ENCODE data around the gene EI24. TPM values are rescaled to one million over a fixed set of nuclear protein-coding genes. Genes with fewer than 3 reads are reported as not detected.

EI24 gene
- total and polyA plus RNA-seq, 2 experiments from 2014 or later: 132 to 174 TPM

DNA sequence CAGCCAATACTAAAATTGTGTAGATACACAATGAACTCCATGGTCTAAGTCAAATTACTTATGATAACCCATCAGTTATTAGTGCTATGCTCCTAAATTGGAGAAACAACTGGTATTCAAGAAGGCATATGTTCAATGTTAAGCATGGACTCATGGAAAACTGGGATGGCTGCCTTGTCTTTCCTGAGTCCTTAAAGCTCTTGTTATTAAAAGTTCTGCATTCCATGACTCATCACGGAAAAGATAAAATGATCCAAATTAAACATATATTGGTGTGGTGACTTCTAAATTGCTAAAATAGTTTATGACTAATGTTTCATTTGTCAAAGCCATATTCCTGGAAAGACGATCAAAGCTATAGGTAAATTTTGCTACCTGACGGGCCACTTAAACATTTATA, 9.4 kb upstream of the EI24 start:
- H3K27me3 Mint-ChIP-seq (ENCODE audit: insufficient read depth, low read depth, poor library complexity): peaks cover 2% of the 10 kb centered on the region
- Histone ChIP-seq H4K20me1 (replicated peaks; ENCODE audit: insufficient read depth) (no peaks in the 10 kb centered on the region), H3K36me3 (ENCODE audit: insufficient read depth) (no peaks in the 10 kb centered on the region), H3K27ac (ENCODE audit: low read depth) (no peak overlapping the region), H2AFZ (no peak overlapping the region), H3K27me3 (ENCODE audit: insufficient read depth) (no peaks in the 10 kb centered on the region), H3K4me1 (ENCODE audit: insufficient read depth) (no peaks in the 10 kb centered on the region), H3K4me3 (no peak overlapping the region), H3F3A (replicated peaks; ENCODE audit: low read depth) (no peaks in the 10 kb centered on the region), H3K9me2 (ENCODE audit: insufficient read depth) (peaks cover 11% of the 10 kb centered on the region), H3K4me2 (no peak overlapping the region), H3K79me2 (replicated peaks; ENCODE audit: insufficient read depth) (no peaks in the 10 kb centered on the region)
- TF ChIP-seq ZNF331 (CRISPR knock-in tag; IDR thresholded peaks at IDR 0.05; ENCODE audit: low read depth) (no peak), ZNF114 (CRISPR knock-in tag; IDR thresholded peaks at IDR 0.05) (no peak), STAT1 (IDR thresholded peaks at IDR 0.05; ENCODE audit: unreplicated experiment) (no peak), EZH2phosphoT487 (IDR thresholded peaks at IDR 0.05; ENCODE audit: unreplicated experiment) (no peak), CREB1 (CRISPR knock-in tag; IDR thresholded peaks at IDR 0.05; ENCODE audit: low read depth) (no peak), EZH2 (IDR thresholded peaks at IDR 0.05; ENCODE audit: low read depth, unreplicated experiment) (no peak), NANOG (IDR thresholded peaks at IDR 0.05; ENCODE audit: borderline replicate concordance) (no peak), POLR2AphosphoS5 (IDR thresholded peaks at IDR 0.05; ENCODE audit: low read depth) (no peak), JUNB (IDR thresholded peaks at IDR 0.05; ENCODE audit: unreplicated experiment) (no peak)
- TF ChIP-seq, protein P1, sequence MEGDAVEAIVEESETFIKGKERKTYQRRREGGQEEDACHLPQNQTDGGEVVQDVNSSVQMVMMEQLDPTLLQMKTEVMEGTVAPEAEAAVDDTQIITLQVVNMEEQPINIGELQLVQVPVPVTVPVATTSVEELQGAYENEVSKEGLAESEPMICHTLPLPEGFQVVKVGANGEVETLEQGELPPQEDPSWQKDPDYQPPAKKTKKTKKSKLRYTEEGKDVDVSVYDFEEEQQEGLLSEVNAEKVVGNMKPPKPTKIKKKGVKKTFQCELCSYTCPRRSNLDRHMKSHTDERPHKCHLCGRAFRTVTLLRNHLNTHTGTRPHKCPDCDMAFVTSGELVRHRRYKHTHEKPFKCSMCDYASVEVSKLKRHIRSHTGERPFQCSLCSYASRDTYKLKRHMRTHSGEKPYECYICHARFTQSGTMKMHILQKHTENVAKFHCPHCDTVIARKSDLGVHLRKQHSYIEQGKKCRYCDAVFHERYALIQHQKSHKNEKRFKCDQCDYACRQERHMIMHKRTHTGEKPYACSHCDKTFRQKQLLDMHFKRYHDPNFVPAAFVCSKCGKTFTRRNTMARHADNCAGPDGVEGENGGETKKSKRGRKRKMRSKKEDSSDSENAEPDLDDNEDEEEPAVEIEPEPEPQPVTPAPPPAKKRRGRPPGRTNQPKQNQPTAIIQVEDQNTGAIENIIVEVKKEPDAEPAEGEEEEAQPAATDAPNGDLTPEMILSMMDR (conservative IDR thresholded peaks at IDR 0.05; ENCODE audit: low read depth in 2 of 2): no peak
- TF ChIP-seq, protein P2, sequence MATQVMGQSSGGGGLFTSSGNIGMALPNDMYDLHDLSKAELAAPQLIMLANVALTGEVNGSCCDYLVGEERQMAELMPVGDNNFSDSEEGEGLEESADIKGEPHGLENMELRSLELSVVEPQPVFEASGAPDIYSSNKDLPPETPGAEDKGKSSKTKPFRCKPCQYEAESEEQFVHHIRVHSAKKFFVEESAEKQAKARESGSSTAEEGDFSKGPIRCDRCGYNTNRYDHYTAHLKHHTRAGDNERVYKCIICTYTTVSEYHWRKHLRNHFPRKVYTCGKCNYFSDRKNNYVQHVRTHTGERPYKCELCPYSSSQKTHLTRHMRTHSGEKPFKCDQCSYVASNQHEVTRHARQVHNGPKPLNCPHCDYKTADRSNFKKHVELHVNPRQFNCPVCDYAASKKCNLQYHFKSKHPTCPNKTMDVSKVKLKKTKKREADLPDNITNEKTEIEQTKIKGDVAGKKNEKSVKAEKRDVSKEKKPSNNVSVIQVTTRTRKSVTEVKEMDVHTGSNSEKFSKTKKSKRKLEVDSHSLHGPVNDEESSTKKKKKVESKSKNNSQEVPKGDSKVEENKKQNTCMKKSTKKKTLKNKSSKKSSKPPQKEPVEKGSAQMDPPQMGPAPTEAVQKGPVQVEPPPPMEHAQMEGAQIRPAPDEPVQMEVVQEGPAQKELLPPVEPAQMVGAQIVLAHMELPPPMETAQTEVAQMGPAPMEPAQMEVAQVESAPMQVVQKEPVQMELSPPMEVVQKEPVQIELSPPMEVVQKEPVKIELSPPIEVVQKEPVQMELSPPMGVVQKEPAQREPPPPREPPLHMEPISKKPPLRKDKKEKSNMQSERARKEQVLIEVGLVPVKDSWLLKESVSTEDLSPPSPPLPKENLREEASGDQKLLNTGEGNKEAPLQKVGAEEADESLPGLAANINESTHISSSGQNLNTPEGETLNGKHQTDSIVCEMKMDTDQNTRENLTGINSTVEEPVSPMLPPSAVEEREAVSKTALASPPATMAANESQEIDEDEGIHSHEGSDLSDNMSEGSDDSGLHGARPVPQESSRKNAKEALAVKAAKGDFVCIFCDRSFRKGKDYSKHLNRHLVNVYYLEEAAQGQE (IDR thresholded peaks at IDR 0.05; ENCODE audit: unreplicated experiment): no peak
- TF ChIP-seq, protein P3, sequence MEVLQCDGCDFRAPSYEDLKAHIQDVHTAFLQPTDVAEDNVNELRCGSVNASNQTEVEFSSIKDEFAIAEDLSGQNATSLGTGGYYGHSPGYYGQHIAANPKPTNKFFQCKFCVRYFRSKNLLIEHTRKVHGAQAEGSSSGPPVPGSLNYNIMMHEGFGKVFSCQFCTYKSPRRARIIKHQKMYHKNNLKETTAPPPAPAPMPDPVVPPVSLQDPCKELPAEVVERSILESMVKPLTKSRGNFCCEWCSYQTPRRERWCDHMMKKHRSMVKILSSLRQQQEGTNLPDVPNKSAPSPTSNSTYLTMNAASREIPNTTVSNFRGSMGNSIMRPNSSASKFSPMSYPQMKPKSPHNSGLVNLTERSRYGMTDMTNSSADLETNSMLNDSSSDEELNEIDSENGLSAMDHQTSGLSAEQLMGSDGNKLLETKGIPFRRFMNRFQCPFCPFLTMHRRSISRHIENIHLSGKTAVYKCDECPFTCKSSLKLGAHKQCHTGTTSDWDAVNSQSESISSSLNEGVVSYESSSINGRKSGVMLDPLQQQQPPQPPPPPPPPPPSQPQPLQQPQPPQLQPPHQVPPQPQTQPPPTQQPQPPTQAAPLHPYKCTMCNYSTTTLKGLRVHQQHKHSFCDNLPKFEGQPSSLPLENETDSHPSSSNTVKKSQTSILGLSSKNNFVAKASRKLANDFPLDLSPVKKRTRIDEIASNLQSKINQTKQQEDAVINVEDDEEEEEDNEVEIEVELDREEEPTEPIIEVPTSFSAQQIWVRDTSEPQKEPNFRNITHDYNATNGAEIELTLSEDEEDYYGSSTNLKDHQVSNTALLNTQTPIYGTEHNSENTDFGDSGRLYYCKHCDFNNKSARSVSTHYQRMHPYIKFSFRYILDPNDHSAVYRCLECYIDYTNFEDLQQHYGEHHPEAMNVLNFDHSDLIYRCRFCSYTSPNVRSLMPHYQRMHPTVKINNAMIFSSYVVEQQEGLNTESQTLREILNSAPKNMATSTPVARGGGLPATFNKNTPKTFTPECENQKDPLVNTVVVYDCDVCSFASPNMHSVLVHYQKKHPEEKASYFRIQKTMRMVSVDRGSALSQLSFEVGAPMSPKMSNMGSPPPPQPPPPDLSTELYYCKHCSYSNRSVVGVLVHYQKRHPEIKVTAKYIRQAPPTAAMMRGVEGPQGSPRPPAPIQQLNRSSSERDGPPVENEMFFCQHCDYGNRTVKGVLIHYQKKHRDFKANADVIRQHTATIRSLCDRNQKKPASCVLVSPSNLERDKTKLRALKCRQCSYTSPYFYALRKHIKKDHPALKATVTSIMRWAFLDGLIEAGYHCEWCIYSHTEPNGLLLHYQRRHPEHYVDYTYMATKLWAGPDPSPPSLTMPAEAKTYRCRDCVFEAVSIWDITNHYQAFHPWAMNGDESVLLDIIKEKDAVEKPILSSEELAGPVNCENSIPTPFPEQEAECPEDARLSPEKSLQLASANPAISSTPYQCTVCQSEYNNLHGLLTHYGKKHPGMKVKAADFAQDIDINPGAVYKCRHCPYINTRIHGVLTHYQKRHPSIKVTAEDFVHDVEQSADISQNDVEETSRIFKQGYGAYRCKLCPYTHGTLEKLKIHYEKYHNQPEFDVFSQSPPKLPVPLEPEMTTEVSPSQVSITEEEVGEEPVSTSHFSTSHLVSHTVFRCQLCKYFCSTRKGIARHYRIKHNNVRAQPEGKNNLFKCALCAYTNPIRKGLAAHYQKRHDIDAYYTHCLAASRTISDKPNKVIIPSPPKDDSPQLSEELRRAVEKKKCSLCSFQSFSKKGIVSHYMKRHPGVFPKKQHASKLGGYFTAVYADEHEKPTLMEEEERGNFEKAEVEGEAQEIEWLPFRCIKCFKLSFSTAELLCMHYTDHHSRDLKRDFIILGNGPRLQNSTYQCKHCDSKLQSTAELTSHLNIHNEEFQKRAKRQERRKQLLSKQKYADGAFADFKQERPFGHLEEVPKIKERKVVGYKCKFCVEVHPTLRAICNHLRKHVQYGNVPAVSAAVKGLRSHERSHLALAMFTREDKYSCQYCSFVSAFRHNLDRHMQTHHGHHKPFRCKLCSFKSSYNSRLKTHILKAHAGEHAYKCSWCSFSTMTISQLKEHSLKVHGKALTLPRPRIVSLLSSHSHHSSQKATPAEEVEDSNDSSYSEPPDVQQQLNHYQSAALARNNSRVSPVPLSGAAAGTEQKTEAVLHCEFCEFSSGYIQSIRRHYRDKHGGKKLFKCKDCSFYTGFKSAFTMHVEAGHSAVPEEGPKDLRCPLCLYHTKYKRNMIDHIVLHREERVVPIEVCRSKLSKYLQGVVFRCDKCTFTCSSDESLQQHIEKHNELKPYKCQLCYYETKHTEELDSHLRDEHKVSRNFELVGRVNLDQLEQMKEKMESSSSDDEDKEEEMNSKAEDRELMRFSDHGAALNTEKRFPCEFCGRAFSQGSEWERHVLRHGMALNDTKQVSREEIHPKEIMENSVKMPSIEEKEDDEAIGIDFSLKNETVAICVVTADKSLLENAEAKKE (CRISPR knock-in tag; IDR thresholded peaks at IDR 0.05): no peak
- TF ChIP-seq, protein P4, sequence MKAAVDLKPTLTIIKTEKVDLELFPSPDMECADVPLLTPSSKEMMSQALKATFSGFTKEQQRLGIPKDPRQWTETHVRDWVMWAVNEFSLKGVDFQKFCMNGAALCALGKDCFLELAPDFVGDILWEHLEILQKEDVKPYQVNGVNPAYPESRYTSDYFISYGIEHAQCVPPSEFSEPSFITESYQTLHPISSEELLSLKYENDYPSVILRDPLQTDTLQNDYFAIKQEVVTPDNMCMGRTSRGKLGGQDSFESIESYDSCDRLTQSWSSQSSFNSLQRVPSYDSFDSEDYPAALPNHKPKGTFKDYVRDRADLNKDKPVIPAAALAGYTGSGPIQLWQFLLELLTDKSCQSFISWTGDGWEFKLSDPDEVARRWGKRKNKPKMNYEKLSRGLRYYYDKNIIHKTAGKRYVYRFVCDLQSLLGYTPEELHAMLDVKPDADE (IDR thresholded peaks at IDR 0.05): no peak
- 0 out of 3 replicates have a peak, but pooled peaks cover 4% of the 10 kb centered on the region for H3K36me3 Mint-ChIP-seq (ENCODE audit: low read depth)
- DNase-seq (ENCODE audit: low spot score) (no peak), ATAC-seq (no peak)
- no peak overlapping the region for H3K4me3 Mint-ChIP-seq
- no peak overlapping the region for H3K27ac Mint-ChIP-seq
- peaks cover 14% of the 10 kb centered on the region for H3K9me3 Mint-ChIP-seq
- H3K4me1 Mint-ChIP-seq: no peaks in the 10 kb centered on the region
